Caco-2 (cell line): ENCODE data around the gene IGSF23. TPM values are rescaled to one million over a fixed set of nuclear protein-coding genes. Genes with fewer than 3 reads are reported as not detected.

ENCODE experiments used
- BruUV-seq: library from RNA; stranded (reverse); fragments of 400-500 nt; replicated peaks from 2 replicates; lab custom pipeline; 2021; lab: Mats Ljungman, UMichigan
- CTCF ChIA-PET: fragments of 300-600 bp; sonication (Branson Sonifier 250); formaldehyde crosslinking; loops from one replicate; lab custom pipeline; 2022; ENCODE audit warnings: antibody characterized with exemption; lab: Charles Lee
- POLR2A ChIA-PET: fragments of 300-600 bp; sonication (Branson Sonifier 250); formaldehyde crosslinking; loops from one replicate; lab custom pipeline; 2022; ENCODE audit warnings: antibody characterized with exemption; lab: Charles Lee
- DNase-seq, 2 experiments: peaks; one replicate each; pipeline versions ENCODE4 v3.0.0 to v3.0.0-alpha.2; 2020 to 2022
- H3K27me3 ChIP-seq: replicated peaks from 2 replicates; pipeline ENCODE4 v1.6.0; 2011; ENCODE audit warnings: low read length; ENCODE audit not compliant: control insufficient read depth, insufficient read depth
- H3K36me3 ChIP-seq: 2 replicates; pipeline ENCODE4 v1.5.1; 2011; ENCODE audit warnings: low read length; ENCODE audit not compliant: control insufficient read depth, insufficient read depth
- H3K4me1 ChIP-seq: fragments of 250-450 bp; sonication (Bioruptor Pico); 2 replicates; pipeline ENCODE4 v1.5.1; 2020; ENCODE audit warnings: mild to moderate bottlenecking
- H3K4me3 ChIP-seq: 2 replicates; pipeline ENCODE4 v1.5.1; 2011; ENCODE audit warnings: low read depth, mild to moderate bottlenecking, control low read depth, low read length
- H3K9me3 ChIP-seq: fragments of 250-450 bp; sonication (Bioruptor Pico); 2 replicates; pipeline ENCODE4 v1.5.1; 2020; ENCODE audit warnings: mild to moderate bottlenecking, moderate library complexity
- H3K27ac Mint-ChIP-seq: one replicate; pipeline ENCODE4 v1.8.0; 2022; ENCODE audit warnings: mixed read lengths; ENCODE audit not compliant: unreplicated experiment
- H3K27me3 Mint-ChIP-seq: one replicate; pipeline ENCODE4 v1.8.0; 2022; ENCODE audit warnings: mixed read lengths; ENCODE audit not compliant: insufficient read depth, unreplicated experiment
- H3K36me3 Mint-ChIP-seq: one replicate; pipeline ENCODE4 v1.8.0; 2022; ENCODE audit warnings: mild to moderate bottlenecking, mixed read lengths; ENCODE audit not compliant: insufficient read depth, unreplicated experiment
- H3K4me1 Mint-ChIP-seq: one replicate; pipeline ENCODE4 v1.8.0; 2022; ENCODE audit warnings: low read depth, mixed read lengths; ENCODE audit not compliant: unreplicated experiment
- H3K4me3 Mint-ChIP-seq: one replicate; pipeline ENCODE4 v1.8.0; 2022; ENCODE audit warnings: mild to moderate bottlenecking, moderate library complexity, mixed read lengths; ENCODE audit not compliant: unreplicated experiment
- H3K9me3 Mint-ChIP-seq: one replicate; pipeline ENCODE4 v1.8.0; 2022; ENCODE audit warnings: mixed read lengths; ENCODE audit not compliant: unreplicated experiment
- CTCF ChIP-seq, 2 experiments: fragments of 200-600 bp in 1 of 2; IDR thresholded peaks; 1 replicate in 1 of 2; 2 replicates in 1 of 2; pipeline versions ENCODE4 v1.5.1 to v1.8.0; 2011 to 2022; ENCODE audit warnings: antibody characterized with exemption in 1 of 2, control low read depth in 1 of 2, inconsistent platforms in 1 of 2, low read depth in 1 of 2, low read length in 1 of 2, mild to moderate bottlenecking in 1 of 2, moderate library complexity in 1 of 2; ENCODE audit not compliant: insufficient read depth in 1 of 2, severe bottlenecking in 1 of 2, unreplicated experiment in 1 of 2
- intact Hi-C: fragments of 100-400 bp; cut with micrococcal nuclease; formaldehyde crosslinking; loops from one replicate; pipeline ENCODE4 v1.10.0; 2022; ENCODE audit not compliant: unreplicated experiment
- total RNA-seq: library from RNA; stranded (reverse); gene quantifications from 2 replicates; pipeline ENCODE4 v1.2.3, GENCODE V29; 2022

Gene IGSF23
- total RNA-seq, 1 experiment from 2014 or later, result 3.9 TPM

- no peaks in the 10 kb centered on the region for H3K4me1 ChIP-seq
- no peaks in the 10 kb centered on the region for H3K4me1 Mint-ChIP-seq
- H3K27me3 ChIP-seq, result no peaks in the 10 kb centered on the region
- H3K4me3 Mint-ChIP-seq, result no peak within 1 kb of the TSS
- no TSS peak for BruUV-seq
- peak in 1 of 2 experiments; percentile 43 for DNase-seq
- ChIA-PET CTCF (interaction anchor here (1.3 kb wide), 1 partner anchor 14 kb away, joined by 3 read pairs; no protein-coding TSS in a partner anchor), POLR2A (no interaction called here)
- no peaks in the 10 kb centered on the region for H3K9me3 ChIP-seq
- H3K9me3 Mint-ChIP-seq, result no peaks in the 10 kb centered on the region
- no peaks in the 10 kb centered on the region for H3K36me3 ChIP-seq
- no peak within 1 kb of the TSS for H3K27ac Mint-ChIP-seq
- intact Hi-C loops, result no loop called here
- no peak within 1 kb of the TSS for H3K4me3 ChIP-seq
- no peak for TF ChIP-seq CTCF (IDR thresholded peaks at IDR 0.05; ENCODE audit: insufficient read depth in 1 of 2, low read depth in 1 of 2, low read length in 1 of 2, severe bottlenecking in 1 of 2, unreplicated experiment in 1 of 2)
- peaks cover 6% of the 10 kb centered on the region for H3K36me3 Mint-ChIP-seq
- H3K27me3 Mint-ChIP-seq, result no peaks in the 10 kb centered on the region
These were observed 58.0 kb downstream of the IGSF23 start, which contains the start of gene CEACAM19 for GRCh38 chr19:44671400-44671799. Gene CEACAM19, plus strand, starts transcription at chr19:44671482. Its CDS starts 450 bp downstream, at chr19:44671932.

GRCh38 chr19:44672226-44672625, 58.9 kb downstream of the IGSF23 start:
- no TSS peak for BruUV-seq
- H3K36me3 Mint-ChIP-seq, result peaks cover 6% of the 10 kb centered on the region
- H3K4me3 Mint-ChIP-seq, result no peak overlapping the region
- Histone ChIP-seq H3K27me3 (no peaks in the 10 kb centered on the region), H3K4me3 (no peak overlapping the region), H3K36me3 (no peaks in the 10 kb centered on the region), H3K4me1 (peaks cover 6% of the 10 kb centered on the region), H3K9me3 (no peaks in the 10 kb centered on the region)
- intact Hi-C loops, result no loop called here
- TF ChIP-seq CTCF (IDR thresholded peaks at IDR 0.05; ENCODE audit: insufficient read depth in 1 of 2, low read depth in 1 of 2, low read length in 1 of 2, severe bottlenecking in 1 of 2, unreplicated experiment in 1 of 2), result no peak
- H3K27ac Mint-ChIP-seq, result no peak overlapping the region
- H3K9me3 Mint-ChIP-seq, result no peaks in the 10 kb centered on the region
- H3K27me3 Mint-ChIP-seq, result no peaks in the 10 kb centered on the region
- POLR2A ChIA-PET, result interaction anchor here (0.6 kb wide), 1 partner anchor 100 kb away, joined by 3 read pairs; no protein-coding TSS in a partner anchor
- no peak for DNase-seq
- H3K4me1 Mint-ChIP-seq, result peaks cover 4% of the 10 kb centered on the region
- CTCF ChIA-PET, result interaction anchor here (1.3 kb wide), 1 partner anchor 15 kb away, joined by 3 read pairs; no protein-coding TSS in a partner anchor

DNA sequence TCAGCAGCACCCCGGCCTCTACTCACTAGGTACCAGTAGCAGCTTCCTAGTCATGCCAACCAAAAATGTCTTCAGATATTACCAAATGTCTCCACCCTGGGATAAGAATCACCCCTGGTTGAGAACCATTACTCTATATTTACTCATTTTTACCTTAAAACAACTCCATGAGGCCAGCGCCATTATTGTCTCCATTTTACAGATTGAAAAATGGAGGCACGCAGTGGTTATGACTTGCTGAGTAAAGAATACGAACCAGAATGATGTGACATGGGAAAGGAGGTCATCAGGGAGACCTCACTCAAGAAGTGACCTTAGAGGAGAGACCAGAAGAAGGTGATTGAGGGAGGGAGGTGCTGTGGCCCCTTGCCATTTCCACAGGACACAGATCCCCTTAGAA, 60.1 kb downstream of the IGSF23 start:
- H3K27ac Mint-ChIP-seq, result no peak overlapping the region
- no peak overlapping the region for H3K4me3 ChIP-seq
- peaks cover 16% of the 10 kb centered on the region for H3K4me1 ChIP-seq
- no peaks in the 10 kb centered on the region for H3K27me3 Mint-ChIP-seq
- intact Hi-C loops, result no loop called here
- TF ChIP-seq CTCF (IDR thresholded peaks at IDR 0.05; ENCODE audit: insufficient read depth in 1 of 2, low read depth in 1 of 2, low read length in 1 of 2, severe bottlenecking in 1 of 2, unreplicated experiment in 1 of 2), result no peak
- no peaks in the 10 kb centered on the region for H3K9me3 Mint-ChIP-seq
- POLR2A ChIA-PET, result no interaction called here
- no peaks in the 10 kb centered on the region for H3K9me3 ChIP-seq
- H3K4me3 Mint-ChIP-seq, result no peak overlapping the region
- H3K36me3 ChIP-seq, result no peaks in the 10 kb centered on the region
- peaks cover 6% of the 10 kb centered on the region for H3K36me3 Mint-ChIP-seq
- BruUV-seq, result no TSS peak
- peaks cover 8% of the 10 kb centered on the region for H3K4me1 Mint-ChIP-seq
- H3K27me3 ChIP-seq, result no peaks in the 10 kb centered on the region
- CTCF ChIA-PET, result no interaction called here
- DNase-seq, result no peak
